GM18499 (cell line): ENCODE results near the gene PLK5.
"Not testable (repeated sequence)": the region's sequence is repeated elsewhere in the genome, so short reads cannot be mapped to it uniquely, and the experiment has no call there.

Experiments
- ATAC-seq: cut with Tn5 transposase; IDR thresholded peaks from one replicate; pipeline ENCODE4 v1.9.1; 2021; ENCODE audit warnings: moderate number of reproducible peaks; ENCODE audit not compliant: insufficient read depth, unreplicated experiment

Gene PLK5

DNA sequence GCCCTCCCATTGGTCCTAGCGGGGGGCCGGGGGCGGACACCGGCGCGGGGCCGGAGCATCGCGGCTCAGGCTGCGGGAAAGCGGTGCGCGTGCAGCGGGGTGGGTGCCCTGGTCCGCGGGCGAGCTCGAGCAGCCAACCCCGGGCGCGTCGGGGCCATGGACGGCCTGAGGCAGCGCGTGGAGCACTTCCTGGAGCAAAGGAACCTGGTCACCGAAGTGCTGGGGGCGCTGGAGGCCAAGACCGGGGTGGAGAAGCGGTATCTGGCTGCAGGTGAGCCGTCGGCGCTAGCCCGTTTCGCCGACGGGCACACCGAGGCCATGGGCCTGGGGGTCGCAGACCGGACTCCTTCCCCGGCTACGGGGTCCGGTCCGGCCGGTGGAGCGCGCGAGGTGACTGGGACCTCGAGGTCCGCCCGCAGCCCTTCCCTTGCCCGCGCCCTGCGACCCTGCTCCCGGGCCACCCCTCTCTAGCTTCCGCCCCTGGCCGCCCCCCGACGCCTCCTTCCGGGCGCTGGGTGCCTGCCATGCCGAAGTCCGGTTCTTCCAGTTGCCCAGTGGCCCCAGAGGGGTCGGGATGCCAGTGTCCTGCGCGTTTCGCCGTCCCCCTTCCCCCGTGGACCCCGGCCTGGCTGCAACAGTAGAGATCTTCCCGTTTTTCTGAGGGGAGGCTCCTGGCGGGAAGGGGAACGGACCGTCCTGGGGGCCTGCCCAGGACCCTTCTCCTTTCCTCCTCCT is 32.6 kb upstream of the PLK5 start, which contains the start of gene REEP6:
Gene REEP6 (plus strand): TSS at position 68 of the 735 bp plus-strand sequence. CDS start 89 bp downstream, at position 157.
- no peak for ATAC-seq

DNA sequence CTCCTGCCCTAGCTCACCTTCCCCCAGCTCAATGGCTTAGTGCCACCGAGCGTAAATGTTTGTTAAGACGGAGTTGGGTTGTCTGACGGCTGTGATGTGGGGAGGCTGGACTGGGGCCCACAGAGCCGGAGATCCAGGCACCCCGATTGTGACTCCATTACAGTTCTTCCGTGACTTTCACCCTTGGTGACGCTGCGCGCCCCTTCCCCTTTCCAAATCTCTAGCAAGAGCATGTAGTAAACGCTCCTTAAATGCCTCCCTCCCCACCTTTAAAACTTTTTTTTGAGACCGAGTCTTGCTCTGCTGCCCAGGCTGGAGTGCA is 32.1 kb upstream of the PLK5 start:
- no peak for ATAC-seq

DNA sequence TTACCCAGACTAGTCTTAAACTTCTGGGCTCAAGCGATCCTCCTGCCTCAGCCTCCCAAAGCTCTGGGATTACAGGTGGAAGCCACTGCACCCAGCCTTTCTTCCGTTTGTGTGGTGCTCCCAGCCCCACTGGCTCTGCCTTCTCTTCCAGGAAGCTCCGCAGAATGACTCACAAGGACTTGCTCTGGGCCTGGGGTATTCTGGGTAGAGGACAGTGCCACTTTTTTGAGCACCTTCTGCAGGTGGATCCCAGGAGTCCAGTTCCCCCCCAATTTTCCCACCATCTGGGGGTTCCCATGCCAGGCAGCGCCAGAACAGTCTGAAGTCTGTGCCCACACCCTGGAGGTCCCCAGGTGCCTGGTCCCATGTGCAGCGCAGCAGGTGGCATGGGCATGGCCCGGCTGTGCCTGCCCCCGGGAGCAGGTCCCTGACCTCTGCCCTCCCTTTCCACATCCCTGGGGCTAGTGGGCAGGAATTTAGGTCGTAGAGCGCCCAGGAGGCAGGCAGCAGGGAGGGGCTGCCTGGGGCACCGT is 31.3 kb upstream of the PLK5 start:
- ATAC-seq, result no peak

DNA sequence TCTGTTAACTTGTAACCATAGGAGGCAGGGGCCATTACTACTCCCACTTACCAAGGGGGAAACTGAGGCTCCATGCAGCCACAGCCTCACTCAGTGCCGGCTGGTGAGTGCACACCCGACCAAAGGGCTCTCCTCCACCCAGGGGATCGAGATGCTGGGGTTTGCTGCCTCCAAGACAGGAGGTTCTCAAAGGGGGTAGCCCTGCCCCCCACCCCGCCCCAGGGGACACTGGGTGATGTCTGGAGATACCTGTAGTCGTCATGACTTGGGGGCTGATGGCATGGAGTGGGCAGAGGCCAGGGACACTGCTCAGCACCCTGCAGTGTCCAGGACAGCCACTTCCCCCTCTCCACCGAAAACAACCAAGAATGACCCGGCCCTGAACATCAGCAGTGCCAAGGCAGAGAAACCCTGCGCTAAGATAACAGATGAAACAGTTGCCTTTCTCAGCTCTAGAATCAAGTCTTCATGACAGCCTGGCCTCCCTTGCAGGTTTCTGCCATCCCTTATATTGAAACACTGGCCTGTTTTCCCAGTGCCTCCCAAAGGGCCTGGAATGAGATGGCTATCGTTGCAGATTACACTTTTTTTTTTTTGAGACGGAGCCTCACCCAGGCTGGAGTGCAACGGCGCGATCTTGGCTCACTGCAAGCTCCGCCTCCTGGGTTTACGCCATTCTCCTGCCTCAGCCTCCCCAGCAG is 29.6 kb upstream of the PLK5 start:
- no peak for ATAC-seq

DNA sequence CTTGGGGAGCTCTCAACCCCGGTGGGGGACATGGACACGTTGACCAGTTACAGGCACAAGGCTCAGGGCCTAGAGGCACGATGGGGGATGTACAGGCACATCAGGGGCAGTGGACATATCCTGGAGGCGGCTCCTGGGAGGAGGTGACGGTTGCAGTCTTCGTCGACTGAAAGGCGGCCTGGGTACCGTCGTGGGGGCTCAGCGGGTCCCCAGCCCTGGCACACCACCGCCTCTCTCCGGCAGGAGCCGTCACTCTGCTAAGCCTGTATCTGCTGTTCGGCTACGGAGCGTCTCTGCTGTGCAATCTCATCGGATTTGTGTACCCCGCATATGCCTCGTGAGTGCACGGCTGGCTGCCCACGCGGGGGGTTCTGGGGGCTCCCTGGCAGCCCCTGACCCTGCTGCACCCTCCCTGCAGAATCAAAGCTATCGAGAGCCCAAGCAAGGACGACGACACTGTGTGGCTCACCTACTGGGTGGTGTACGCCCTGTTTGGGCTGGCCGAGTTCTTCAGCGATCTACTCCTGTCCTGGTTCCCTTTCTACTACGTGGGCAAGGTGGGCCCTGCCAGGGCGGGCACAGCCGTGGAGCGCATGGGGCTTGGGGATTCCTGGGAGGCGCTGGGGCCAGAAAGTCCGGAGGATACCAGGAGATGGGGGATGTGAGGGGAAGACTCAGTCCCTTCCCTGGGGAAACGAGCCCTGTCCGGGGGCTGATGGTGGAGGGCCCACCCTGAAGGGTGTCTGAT is 28.7 kb upstream of the PLK5 start:
- ATAC-seq, result no peak

DNA sequence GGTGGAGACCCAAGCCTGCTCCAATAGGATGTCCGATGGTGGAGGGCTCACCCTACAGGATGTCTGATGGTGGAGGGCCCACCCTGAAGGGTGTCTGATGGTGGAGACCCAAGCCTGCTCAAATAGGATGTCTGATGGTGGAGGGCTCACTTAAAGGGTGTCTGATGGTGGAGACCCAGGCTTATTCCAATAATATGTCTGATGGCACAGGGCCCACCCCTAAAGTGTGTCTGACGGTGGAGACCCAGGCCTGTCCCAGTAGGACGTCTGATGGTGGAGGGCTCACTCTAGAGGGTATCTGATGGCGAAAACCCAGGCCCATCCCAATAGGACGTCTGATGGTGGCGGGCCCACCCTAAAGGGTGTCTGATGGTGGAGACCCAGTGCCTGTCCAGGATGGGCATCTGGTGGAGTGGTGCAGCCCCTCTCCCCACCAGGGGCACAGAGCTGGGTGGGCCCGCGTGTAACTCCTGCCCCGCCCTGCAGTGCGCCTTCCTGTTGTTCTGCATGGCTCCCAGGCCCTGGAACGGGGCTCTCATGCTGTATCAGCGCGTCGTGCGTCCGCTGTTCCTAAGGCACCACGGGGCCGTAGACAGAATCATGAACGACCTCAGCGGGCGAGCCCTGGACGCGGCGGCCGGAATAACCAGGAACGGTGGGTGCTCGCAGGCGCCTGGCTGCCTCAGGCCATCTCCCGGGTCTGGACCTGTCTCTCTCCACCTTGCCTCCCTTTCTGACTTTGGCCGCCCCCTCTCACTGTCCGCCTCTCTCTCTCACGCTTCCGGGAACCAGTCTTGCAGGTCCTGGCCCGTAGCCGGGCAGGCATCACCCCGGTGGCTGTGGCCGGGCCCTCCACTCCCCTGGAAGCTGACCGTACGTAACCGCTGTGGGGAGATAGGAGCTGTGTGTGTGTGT is 27.8 kb upstream of the PLK5 start:
- no peak for ATAC-seq

DNA sequence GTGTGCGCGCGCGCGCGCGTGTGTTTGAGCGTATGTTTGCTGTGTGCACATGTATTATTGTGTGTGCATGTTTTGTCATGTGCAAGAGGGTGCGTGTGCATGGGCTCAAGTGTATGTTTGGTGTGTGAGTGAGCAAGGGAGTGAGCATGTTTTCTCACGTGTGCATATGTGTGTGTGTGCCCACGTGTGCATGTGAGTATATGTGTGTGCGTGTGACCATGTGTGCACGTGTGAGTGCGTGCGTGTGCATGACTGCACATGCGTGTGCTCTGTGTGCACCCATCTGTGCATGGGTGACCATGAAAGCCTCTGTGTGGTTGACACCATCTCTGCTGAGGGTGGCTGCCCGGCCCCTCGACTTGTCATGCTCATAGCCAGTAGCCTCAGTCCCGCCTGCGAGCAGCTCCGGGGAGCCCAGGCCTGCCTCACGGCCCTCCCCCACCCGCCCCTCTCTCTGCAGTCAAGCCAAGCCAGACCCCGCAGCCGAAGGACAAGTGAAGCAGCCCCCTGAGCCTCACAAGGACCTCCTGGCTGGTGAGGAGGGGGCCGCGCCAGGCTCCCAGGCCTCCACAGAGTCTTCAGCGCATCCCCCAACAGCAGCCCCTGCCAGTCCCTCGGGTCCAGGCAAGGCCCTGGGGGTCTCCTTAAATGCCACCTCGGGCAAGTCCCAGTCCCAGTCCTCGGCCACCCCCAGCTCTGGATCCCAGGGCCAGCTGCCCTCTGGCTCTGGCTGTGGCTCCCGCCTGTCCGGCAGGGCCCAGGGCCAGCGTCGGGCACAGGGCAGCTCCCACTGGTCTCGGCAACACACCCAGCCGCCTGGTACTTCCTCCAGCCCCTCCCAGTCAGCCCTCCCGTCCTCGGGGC is 26.9 kb upstream of the PLK5 start:
- no peak for ATAC-seq

DNA sequence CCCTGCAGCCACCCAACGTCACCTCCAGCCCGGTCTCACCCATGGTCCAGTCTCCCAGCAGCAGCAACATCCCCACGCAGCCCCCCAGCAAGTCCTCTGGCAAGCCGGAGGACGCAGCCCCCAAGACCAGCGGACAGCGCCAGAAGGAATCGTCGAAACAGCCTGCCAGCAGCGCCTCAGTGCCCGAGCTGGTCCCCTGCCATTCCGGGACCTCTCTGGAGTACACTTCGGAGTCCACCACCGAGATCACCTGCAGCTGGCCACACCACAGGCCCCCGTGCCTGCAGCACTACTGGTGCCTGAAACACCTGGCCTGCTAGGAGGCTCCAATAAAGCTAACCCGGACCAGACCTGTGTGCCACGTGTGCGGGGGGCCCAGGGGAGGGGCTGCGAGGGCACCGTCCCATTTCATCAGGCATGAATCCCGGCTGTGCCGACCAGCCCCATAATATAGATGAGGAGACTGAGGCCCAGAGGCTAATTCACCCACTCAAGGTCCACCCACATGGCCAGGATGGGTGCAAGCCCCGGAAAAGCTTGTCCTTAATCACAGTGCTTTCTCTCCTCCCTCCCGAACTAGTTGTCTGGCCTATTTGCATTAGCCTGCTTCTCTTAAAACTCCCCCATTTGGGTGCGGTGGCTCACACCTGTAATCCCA is 26.2 kb upstream of the PLK5 start:
- ATAC-seq, result no peak

DNA sequence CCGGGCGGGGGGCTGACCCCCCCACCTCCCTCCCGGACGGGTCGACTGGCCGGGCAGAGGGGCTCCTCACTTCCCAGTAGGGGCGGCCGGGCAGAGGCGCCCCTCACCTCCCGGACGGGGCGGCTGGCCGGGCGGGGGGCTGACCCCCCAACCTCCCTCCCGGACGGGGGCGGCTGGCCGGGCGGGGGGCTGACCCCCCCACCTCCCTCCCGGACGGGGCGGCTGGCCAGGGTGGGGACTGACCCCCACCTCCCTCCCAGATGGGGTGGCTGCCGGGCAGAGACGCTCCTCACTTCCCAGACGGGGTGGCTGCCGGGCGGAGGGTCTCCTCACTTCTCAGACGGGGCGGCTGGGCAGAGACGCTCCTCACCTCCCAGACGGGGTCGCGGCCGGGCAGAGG is 24.6 kb upstream of the PLK5 start:
- not testable (repeated sequence) for ATAC-seq

DNA sequence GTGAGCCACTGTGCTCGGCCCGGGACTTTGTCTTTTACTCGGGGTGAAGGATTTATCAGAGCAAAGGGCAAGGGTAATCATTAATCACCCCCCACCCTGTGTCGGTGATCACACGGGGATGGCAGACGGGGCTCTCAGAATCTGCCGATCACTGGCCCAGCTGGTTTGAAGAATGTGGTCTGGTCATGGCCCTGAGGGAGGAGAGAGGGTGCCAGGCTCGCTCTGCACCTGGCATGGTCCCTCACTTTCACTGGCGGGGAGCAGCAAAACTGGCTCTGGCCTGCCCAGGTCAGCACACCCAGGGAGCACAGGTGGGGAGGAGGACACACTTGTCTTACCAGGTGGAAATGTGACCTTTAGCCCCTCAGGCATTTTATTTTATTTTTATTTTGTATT is 22.7 kb upstream of the PLK5 start:
- ATAC-seq, result no peak

DNA sequence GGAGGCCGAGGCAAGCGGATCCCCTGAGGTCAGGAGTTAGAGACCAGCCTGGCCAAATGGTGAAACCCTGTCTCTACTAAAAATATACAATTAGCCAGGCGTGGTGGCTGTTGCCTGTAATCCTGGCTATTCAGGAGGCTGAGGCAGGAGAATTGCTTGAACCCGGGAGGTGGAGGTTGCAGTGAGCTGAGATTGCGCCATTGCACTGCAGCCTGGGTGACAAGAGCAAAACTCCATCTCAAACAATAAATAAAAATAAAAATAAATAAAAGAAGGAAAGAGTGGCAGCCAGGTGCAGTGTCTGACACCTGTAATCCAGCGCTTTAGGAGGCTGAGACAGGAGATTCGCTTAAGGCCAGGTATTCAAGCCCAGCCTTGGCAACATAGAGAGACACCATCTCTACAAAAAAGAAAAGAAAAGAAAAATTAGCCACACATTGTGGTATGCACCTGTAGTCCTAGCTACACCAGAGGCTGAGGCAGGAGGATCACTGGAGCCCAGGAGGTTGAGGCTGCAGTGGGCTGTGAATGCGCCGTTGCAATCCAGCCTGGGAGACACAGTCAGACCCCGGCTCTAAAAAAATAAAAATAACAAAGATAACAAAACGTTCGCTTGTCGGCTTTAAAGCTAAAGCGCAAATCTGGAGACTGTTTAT is 21.3 kb upstream of the PLK5 start:
- ATAC-seq, result no peak

DNA sequence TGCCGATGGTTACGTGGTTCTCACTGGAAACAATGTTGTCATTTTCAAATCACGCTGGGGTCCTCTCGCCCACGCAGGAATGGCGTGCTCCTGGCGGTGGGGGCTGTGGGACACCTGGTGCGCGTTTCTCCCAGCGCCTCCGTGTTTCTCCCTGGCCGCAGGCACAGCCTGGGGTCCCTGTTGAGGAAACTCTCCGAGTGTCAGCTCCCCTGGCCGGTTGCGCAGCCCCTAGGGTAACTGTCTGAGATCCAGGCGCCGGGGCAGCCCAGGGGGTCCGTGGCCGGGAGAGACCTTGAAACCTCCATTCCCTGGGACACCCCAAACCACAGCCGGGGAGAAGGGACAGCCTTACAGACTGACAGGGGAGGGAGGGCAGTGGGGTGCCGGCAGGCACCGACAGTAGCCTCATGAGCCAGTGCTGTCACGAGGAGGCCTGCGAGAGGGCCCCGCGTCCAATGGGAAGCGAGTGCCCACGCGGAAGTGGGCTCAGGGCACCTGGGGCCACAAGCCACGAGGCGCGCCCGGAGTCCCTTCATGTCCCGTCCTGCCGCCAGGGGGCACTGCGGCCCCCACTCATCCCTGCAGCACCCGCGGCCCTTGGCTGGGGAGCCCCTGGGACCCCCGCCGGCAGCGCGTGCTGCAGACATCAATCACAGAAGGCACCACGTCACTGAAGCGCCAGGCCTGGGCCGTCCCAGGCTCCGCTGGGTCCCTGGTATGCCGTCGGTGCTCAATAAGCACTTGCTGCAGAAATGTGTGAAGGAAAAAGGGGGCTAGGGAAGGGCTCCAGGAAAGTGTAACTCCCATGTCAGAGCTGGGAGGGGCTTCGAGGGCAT is 20.6 kb upstream of the PLK5 start:
- ATAC-seq, result no peak

DNA sequence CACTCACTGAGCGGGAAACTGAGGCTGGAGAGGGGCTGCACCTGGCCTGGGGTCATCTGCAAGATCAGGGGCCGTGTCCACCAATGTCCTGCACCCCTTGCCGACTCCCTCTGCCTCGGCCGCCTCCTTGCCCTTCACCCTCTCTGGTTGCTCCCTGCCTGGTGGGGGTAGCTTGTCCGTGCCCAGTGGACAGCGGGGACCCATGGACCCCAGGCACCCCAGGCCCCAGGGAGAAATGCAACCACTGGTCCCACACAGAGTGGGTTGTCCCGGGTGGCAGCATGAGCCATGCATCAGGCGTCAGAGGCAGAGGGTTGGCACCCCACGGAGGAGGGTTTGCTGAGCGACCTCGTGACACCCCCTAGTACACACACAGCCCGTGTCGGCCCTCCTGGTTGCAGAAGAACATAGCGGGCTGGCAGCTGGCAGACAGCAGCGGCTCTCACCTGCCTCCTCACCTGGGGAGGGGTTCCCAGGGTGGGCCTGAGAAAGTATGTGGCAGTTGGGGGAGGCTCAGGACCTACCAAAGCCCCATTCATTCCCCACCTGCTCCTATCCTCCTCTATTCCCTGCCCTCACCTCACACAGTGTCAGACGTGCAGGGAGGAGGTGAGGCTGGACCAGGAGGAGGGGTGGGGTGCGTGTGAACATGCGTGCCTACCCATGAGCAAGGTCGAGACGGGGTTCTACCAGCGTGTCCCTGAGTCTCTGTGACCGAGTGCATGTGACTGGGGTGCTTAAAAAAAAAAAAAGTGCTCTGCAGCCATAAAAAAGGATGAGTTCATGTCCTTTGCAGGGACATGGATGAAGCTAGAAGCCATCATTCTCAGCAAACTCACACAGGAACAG is 19.7 kb upstream of the PLK5 start:
- no peak for ATAC-seq

DNA sequence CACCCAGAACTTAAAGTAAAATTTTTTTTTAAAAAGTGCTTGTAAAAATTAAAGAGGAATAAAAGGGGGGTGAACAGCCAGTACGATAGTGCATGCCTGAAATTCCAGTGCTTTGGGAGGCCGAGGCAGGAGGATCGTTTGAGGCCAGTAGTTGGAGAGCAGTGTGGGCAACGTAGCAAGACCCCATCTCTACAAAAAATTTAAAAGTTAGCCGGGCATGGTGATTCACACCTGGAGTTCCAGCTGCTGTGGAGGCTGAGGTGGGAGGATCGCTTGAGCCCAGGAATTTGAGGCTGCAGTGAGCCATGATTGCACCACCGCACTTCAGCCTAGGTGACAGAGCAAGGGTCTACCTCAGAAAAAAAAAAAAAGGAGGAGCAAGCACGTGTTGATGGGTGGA is 18.9 kb upstream of the PLK5 start:
- ATAC-seq, result no peak

DNA sequence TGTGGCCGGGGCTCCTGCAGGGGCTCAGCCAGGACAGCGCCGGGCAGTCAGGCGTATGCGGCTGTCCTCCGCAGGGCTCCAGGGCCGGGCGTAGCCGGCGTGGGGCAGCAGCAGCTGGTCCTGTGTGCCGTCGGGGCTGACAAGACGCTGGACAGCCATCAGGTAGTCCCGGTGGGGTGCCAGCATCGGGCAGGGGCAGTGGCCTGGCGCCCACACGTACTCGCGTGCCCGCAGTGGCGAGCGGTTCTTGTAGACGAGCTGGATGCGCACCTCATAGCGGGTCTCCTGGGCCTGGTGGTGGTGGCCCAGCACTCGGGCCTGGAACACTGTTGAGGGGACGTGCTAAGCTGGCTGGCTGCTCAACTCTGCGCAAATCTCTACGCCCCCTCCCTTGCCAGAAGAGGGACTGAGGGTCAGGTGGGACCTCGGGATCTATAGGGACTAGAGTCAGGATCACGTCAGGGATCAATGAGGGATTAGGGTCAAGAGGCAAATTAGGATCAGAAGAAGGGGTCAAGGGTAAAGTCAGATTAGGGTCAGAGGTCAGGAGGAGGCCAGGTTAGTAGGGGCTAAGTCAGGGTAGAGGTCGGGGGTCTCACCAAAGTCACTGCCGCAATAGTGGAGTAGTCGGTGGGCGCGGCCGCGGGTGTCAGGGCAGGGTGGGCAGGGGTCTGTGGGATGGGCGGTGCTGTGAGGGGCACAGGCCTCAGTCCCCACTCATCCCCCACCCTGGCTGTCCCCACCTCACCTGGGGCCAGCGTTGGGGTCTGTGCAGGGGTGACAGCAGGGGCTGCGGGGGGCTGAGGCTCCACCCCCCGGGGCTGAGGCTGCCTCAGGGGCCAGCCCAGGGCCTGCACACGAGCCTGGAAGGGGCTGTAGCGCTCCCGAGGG is 17.6 kb upstream of the PLK5 start:
- ATAC-seq, result no peak
